Stimulated activated CD4-positive, alpha-beta T cell treated with anti-CD3 and anti-CD28 coated beads, Interleukin-2, amount 100 ng/mL, for 24 hours (primary cell): ENCODE data around the gene MRPS30.
"Not testable (repeated sequence)": the region's sequence is repeated elsewhere in the genome, so short reads cannot be mapped to it uniquely, and the experiment has no call there.

Source experiments
- DNase-seq, 2 donors: peaks; one replicate each; pipeline ENCODE4 v3.0.0-alpha.2; 2020

Gene MRPS30

DNA sequence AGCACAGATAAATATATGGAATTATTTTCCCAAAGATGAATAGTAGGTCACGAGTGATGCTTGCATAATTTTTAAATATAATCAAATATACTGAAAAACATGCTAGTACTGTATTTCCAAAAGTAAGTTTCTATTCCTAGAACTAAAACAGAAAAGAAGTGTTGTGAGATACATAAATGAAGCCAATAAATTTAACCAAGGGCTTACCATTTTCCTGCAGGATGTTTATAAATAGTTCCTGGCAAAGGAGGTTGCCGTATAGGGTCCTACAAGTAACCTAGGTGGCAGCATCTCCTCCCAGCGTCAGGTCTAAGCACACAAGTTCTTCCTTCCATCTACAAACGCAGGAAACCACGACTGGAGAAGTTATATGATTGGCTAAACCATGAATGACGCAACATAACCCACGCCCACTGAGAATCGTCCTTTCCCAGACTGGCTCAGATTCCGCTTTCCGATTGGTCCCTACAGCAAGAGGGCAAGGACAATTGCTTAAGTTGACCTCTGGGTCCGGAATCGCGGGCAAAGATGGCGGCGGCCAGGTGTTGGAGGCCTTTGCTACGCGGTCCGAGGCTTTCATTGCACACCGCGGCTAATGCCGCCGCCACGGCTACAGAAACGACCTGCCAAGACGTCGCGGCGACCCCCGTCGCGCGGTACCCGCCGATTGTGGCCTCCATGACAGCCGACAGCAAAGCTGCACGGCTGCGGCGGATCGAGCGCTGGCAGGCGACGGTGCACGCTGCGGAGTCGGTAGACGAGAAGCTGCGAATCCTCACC lies at the start of gene MRPS30:
Gene MRPS30 (plus strand): TSS at position 513 of the 780 bp plus-strand sequence. CDS start 16 bp downstream, at position 529.
- DNase-seq, result peak; percentile 84 to 89

- DNase-seq, result no peak
Measured at GRCh38 chr5:44769200-44769876, 39.4 kb upstream of the MRPS30 start.

GRCh38 chr5:44769877-44770209 lies 38.9 kb upstream of the MRPS30 start:
- no peak for DNase-seq

DNA sequence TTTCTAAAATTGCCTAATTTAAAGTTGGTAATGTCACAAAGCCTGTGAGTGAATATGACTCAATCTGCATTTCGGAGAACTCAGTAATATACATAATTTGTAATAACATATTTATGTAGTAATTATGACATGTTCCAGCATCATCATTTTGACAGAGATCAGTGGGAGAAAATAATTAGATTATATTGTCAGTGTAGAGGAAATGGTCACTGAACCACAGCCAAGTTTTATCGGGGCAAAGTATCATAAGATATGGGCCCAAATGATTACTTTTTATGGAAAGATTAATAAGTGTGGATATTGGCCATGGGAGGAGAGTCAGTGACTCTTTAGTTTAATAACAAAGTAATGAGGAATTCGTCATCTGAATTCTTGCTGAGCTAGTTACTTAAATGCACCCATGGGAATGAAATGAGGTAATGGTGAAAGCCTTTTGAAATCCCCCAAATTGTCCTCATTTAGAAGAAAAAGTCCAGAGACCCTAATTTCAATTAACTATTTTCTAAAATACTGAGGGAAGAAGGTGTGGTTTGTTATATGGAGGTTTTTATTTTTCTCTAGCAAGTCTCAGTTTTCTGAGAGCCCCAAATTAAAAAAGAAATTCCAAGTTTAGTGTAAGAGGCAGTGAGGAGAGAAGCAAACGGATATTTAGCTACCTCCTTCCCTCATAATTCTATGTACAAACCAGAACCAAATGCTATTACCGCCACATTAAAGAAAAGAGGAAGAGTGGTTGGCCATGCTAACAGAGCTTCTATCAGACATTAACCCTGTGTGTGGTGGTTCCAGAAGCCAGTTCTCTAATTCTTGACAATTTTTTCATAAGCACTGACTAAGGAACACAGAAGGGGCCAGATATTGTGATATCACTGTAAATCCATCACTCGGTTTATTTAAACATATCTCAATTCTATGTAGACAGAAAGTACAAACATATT lies 37.7 kb upstream of the MRPS30 start:
- no peak for DNase-seq

- DNase-seq, result not testable (repeated sequence)
Measured at GRCh38 chr5:44772397-44772796, 36.4 kb upstream of the MRPS30 start.

GRCh38 chr5:44774279-44774880 lies 34.4 kb upstream of the MRPS30 start:
- DNase-seq, result no peak

- DNase-seq, result no peak
Measured at GRCh38 chr5:44779167-44779566, 29.6 kb upstream of the MRPS30 start.

GRCh38 chr5:44783634-44784315 lies 25.0 kb upstream of the MRPS30 start:
- DNase-seq, result no peak

DNA sequence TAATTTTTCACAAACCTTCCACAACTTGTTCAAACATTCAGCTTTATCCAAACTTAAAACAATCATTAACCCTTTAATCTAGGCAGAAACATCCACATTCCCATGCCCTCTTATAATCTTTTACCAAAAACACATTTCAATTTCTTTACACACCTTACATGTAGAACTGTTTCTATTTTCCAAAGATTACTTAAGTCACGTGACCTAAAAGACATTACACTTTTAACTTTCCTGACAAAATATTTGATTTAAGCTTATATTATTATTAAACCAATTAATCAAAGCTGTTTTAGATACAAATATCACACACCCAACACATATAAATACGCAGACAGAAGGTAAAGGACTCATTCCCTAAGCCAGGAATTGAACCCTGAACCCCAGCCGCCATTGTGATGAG lies 21.0 kb upstream of the MRPS30 start:
- DNase-seq, result no peak

GRCh38 chr5:44789372-44789995 lies 19.3 kb upstream of the MRPS30 start:
- DNase-seq, result not testable (repeated sequence)

GRCh38 chr5:44792031-44792673 lies 16.6 kb upstream of the MRPS30 start:
- not testable (repeated sequence) for DNase-seq

DNA sequence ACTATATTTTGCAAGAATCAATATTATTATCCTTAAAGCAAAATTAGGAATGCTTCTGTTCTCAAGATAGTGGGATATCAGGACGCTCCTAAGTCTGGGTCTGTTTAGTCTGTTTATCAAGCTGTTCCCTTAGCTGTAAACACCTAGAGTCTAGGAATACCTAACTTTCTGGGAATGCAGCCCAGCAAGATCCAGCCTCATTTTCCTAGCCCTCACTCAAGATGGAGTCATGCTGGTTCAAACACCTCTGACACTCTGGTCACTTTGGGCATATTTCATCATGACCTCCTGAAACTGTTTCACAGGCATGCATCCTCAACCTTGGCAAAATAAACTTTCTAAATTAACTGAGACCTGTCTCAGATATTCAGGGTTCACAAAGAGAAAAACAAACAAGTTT lies 14.4 kb upstream of the MRPS30 start:
- no peak for DNase-seq

- no peak for DNase-seq
Measured at GRCh38 chr5:44795496-44795895, 13.3 kb upstream of the MRPS30 start.

- no peak for DNase-seq
Measured at GRCh38 chr5:44797841-44798240, 10.9 kb upstream of the MRPS30 start.

GRCh38 chr5:44801992-44802391 lies 6.8 kb upstream of the MRPS30 start:
- DNase-seq, result no peak

DNA sequence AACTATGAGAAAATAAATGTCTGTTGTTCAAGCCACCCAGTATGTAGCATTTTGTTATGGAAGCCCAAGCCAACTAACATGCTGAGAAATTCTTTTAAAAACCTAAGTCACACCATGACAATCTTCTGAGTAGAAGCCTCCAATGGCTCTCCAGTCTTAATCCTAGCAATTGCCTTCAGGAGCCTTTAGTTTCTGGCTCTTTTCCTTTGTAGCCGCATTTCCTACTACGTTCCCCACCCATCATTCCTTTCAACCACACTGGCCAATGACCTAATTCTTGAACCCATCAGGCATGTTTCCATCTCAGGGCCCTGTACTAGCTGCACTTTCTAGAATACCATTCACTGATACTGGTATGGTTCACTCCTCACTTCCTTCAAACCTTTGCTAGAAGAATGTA lies 2.1 kb upstream of the MRPS30 start:
- DNase-seq, result no peak

DNA sequence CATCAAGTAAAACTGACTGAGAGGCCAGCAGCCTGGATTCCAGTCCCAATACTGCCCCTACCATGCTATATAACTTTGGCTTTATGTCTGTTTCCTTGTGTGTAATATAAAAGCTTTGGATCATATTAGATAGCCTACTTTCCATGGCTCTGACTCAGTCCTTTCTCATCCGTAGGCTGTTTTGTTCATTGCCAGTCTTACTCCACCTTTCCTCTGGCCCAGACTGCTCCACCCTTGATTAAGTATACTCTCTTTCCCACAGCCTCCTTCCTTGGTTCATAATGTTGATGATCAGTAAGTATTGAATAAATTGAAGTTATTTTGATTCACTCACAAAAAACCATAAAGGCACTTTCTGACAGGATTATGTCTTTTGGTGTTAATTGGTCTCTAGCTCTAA lies 1.5 kb upstream of the MRPS30 start:
- DNase-seq, result no peak

- peak; percentile 49 to 52 for DNase-seq
Measured at GRCh38 chr5:44809215-44809955, 638 bp downstream of the MRPS30 start.

- DNase-seq, result no peak
Measured at GRCh38 chr5:44809956-44810420, 1.2 kb downstream of the MRPS30 start.

GRCh38 chr5:44814761-44815160 lies 6.0 kb downstream of the MRPS30 start:
- no peak for DNase-seq
